KMS-11 (cell line): ENCODE data around the gene PPP1R13B.

ENCODE experiments used
- H2AFZ ChIP-seq: fragments of 200-600 bp; sonication (generic); 2 replicates; pipeline ENCODE4 v1.6.1; 2016; ENCODE audit warnings: antibody characterized with exemption, mixed run types, low read depth
- H3K27ac ChIP-seq: fragments of 200-600 bp; sonication (generic); 2 replicates; pipeline ENCODE4 v1.6.1; 2016; ENCODE audit warnings: mild to moderate bottlenecking, mixed run types
- H3K27me3 ChIP-seq: fragments of 200-600 bp; sonication (generic); 2 replicates; pipeline ENCODE4 v1.6.1; 2017; ENCODE audit warnings: mild to moderate bottlenecking, low read depth, mixed run types, moderate library complexity; ENCODE audit not compliant: insufficient read depth
- H3K36me3 ChIP-seq: fragments of 200-600 bp; sonication (generic); 2 replicates; pipeline ENCODE4 v1.6.1; 2017; ENCODE audit warnings: mild to moderate bottlenecking, mixed run types; ENCODE audit not compliant: insufficient read depth
- H3K4me1 ChIP-seq: fragments of 200-600 bp; sonication (generic); 2 replicates; pipeline ENCODE4 v1.6.1; 2016; ENCODE audit warnings: mild to moderate bottlenecking, low read depth, mixed run types; ENCODE audit not compliant: poor library complexity, severe bottlenecking
- H3K4me2 ChIP-seq: fragments of 200-600 bp; sonication (generic); 2 replicates; pipeline ENCODE4 v1.7.0; 2016; ENCODE audit warnings: mild to moderate bottlenecking, mixed run types
- H3K4me3 ChIP-seq: fragments of 200-600 bp; sonication (generic); IDR thresholded peaks from 2 replicates; pipeline ENCODE4 v1.6.1; 2017; ENCODE audit warnings: low read depth, low read length, mixed read lengths; ENCODE audit not compliant: insufficient read depth
- H3K79me2 ChIP-seq: fragments of 200-600 bp; sonication (generic); 2 replicates; pipeline ENCODE4 v1.6.1; 2016; ENCODE audit warnings: low read depth, mixed run types; ENCODE audit not compliant: insufficient read depth
- H3K9ac ChIP-seq: fragments of 200-600 bp; sonication (generic); 2 replicates; pipeline ENCODE4 v1.6.1; 2016; ENCODE audit warnings: mild to moderate bottlenecking, mixed run types
- H4K20me1 ChIP-seq: fragments of 200-600 bp; sonication (generic); 2 replicates; pipeline ENCODE4 v1.6.1; 2016; ENCODE audit warnings: mild to moderate bottlenecking, mixed run types; ENCODE audit not compliant: insufficient read depth
- CTCF ChIP-seq: fragments of 200-600 bp; sonication (generic); conservative IDR thresholded peaks from 2 replicates; pipeline ENCODE4 v1.6.1; 2017; ENCODE audit warnings: low read depth, mild to moderate bottlenecking, antibody characterized with exemption, low read length, moderate library complexity, mixed read lengths

Gene PPP1R13B

GRCh38 chr14:103726474-103726873, 120.9 kb downstream of the PPP1R13B start:
- Histone ChIP-seq H3K4me1 (no peaks in the 10 kb centered on the region), H4K20me1 (no peaks in the 10 kb centered on the region)

GRCh38 chr14:103725739-103726395, 121.5 kb downstream of the PPP1R13B start:
- no peaks in the 10 kb centered on the region for H4K20me1 ChIP-seq
- no peak for TF ChIP-seq CTCF

More at GRCh38 chr14:103726474-103726873, 120.9 kb downstream of the PPP1R13B start:
- no peak overlapping the region for H3K4me3 ChIP-seq
- TF ChIP-seq CTCF = no peak
- no peaks in the 10 kb centered on the region for H3K27me3 ChIP-seq
- no peaks in the 10 kb centered on the region for H3K79me2 ChIP-seq
- no peak overlapping the region for H3K27ac ChIP-seq
- no peak overlapping the region for H3K9ac ChIP-seq
- no peak overlapping the region for H2AFZ ChIP-seq
- no peak overlapping the region for H3K4me2 ChIP-seq
- H3K36me3 ChIP-seq = no peaks in the 10 kb centered on the region

GRCh38 chr14:103725001-103725682, 122.2 kb downstream of the PPP1R13B start:
- Histone ChIP-seq H2AFZ (no peak overlapping the region), H3K36me3 (no peaks in the 10 kb centered on the region), H3K79me2 (no peaks in the 10 kb centered on the region), H3K4me2 (no peak overlapping the region), H3K9ac (no peak overlapping the region), H3K27ac (no peak overlapping the region), H4K20me1 (no peaks in the 10 kb centered on the region), H3K4me1 (no peaks in the 10 kb centered on the region), H3K27me3 (no peaks in the 10 kb centered on the region), H3K4me3 (no peak overlapping the region)
- no peak for TF ChIP-seq CTCF

More at GRCh38 chr14:103725739-103726395, 121.5 kb downstream of the PPP1R13B start:
- Histone ChIP-seq H3K4me2 (no peak overlapping the region), H3K4me1 (no peaks in the 10 kb centered on the region), H3K36me3 (no peaks in the 10 kb centered on the region), H3K4me3 (no peak overlapping the region), H2AFZ (no peak overlapping the region), H3K79me2 (no peaks in the 10 kb centered on the region), H3K27me3 (no peaks in the 10 kb centered on the region), H3K27ac (no peak overlapping the region), H3K9ac (no peak overlapping the region)

GRCh38 chr14:103724116-103724515, 123.3 kb downstream of the PPP1R13B start:
- Histone ChIP-seq H3K4me1 (no peaks in the 10 kb centered on the region), H3K79me2 (no peaks in the 10 kb centered on the region), H3K9ac (no peak overlapping the region), H3K4me2 (no peak overlapping the region), H3K27me3 (no peaks in the 10 kb centered on the region), H4K20me1 (no peaks in the 10 kb centered on the region), H3K36me3 (no peaks in the 10 kb centered on the region), H2AFZ (no peak overlapping the region), H3K27ac (no peak overlapping the region), H3K4me3 (no peak overlapping the region)
- TF ChIP-seq CTCF = no peak
